Measurements from ENCODE around the gene PIEZO2.

PIEZO2 gene

DNA sequence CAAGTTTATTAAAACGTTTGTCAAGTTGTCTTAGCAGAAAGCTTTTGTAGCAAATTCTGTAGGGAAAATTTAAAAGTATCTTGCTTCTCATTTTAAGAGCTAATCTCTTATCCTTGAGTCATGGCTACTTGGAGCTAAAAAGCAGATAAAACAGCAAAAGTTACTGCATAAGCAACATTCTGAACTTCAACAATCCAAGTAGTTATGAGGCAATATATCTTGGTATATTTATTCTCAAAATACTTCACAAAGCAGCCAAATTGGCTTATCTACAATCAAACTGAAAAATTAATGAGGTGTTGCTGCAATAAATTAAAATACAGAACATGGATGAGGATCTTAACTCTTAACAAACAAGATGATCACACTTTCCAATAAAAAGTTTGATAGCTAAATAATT, 306.5 kb downstream of the PIEZO2 start:
- Histone ChIP-seq H3K9ac (ENCODE audit: low read length) (no peak overlapping the region), H3K18ac (ENCODE audit: low read length) (no peak overlapping the region), H2BK120ac (ENCODE audit: insufficient read depth, low read length, poor library complexity) (no peak overlapping the region), H3K79me2 (ENCODE audit: control insufficient read depth, insufficient read depth, low read length, poor library complexity) (no peaks in the 10 kb centered on the region), H3K14ac (ENCODE audit: low read length) (no peak overlapping the region), H3K27me3 (ENCODE audit: insufficient read depth, low read length) (no peaks in the 10 kb centered on the region), H3K4me2 (ENCODE audit: low read length) (no peak overlapping the region), H2AFZ (ENCODE audit: insufficient read depth, low read length, poor library complexity) (no peak overlapping the region), H4K91ac (ENCODE audit: low read depth, low read length) (no peak overlapping the region), H3K27ac (ENCODE audit: low read depth, low read length) (no peak overlapping the region), H3K4me3 (ENCODE audit: low read depth, low read length) (no peak overlapping the region), H3K36me3 (ENCODE audit: control insufficient read depth in 1 of 2, insufficient read depth in 2 of 2, low read length in 2 of 2) (peaks cover 0 to 2% of the 10 kb centered on the region in 2 experiments), H2BK5ac (ENCODE audit: low read depth, low read length, poor library complexity) (no peak overlapping the region), H3K4me1 (ENCODE audit: control insufficient read depth in 1 of 2, insufficient read depth in 2 of 2, low read length in 2 of 2) (no peaks in the 10 kb centered on the region), H3K9me3 (ENCODE audit: insufficient read depth, low read depth, low read length) (no peaks in the 10 kb centered on the region), H2AK5ac (ENCODE audit: low read length) (no peak overlapping the region), H3K79me1 (ENCODE audit: low read length) (no peaks in the 10 kb centered on the region), H4K12ac (ENCODE audit: low read depth, low read length) (no peak overlapping the region), H2BK12ac (ENCODE audit: low read length) (no peak overlapping the region), H3K23ac (ENCODE audit: low read length) (no peak overlapping the region), H3K4ac (ENCODE audit: low read depth, low read length) (no peak overlapping the region), H4K8ac (ENCODE audit: low read depth, low read length) (no peak overlapping the region)
- no peak for DNase-seq
- WGBS (ENCODE audit: extremely low coverage, insufficient coverage, insufficient read length): no CpG with 5 or more reads among the region's 1 CpG

- H3K9me3 ChIP-seq (ENCODE audit: insufficient read depth, low read depth, low read length): no peaks in the 10 kb centered on the region
- H3K14ac ChIP-seq (ENCODE audit: low read length): no peak overlapping the region
- no peak overlapping the region for H2BK12ac ChIP-seq (ENCODE audit: low read length)
- no peaks in the 10 kb centered on the region for H3K79me1 ChIP-seq (ENCODE audit: low read length)
- no peak overlapping the region for H3K4me3 ChIP-seq (ENCODE audit: low read depth, low read length)
- no peak overlapping the region for H3K9ac ChIP-seq (ENCODE audit: low read length)
- WGBS (ENCODE audit: extremely low coverage, insufficient coverage, insufficient read length): no CpG with 5 or more reads among the region's 4 CpGs
- H2AFZ ChIP-seq (ENCODE audit: insufficient read depth, low read length, poor library complexity): no peak overlapping the region
- no peak overlapping the region for H2BK120ac ChIP-seq (ENCODE audit: insufficient read depth, low read length, poor library complexity)
- no peaks in the 10 kb centered on the region for H3K27me3 ChIP-seq (ENCODE audit: insufficient read depth, low read length)
- no peak overlapping the region for H3K27ac ChIP-seq (ENCODE audit: low read depth, low read length)
- peaks cover 0 to 2% of the 10 kb centered on the region in 2 experiments for H3K36me3 ChIP-seq (ENCODE audit: control insufficient read depth in 1 of 2, insufficient read depth in 2 of 2, low read length in 2 of 2)
- H2AK5ac ChIP-seq (ENCODE audit: low read length): no peak overlapping the region
- no peaks in the 10 kb centered on the region for H3K79me2 ChIP-seq (ENCODE audit: control insufficient read depth, insufficient read depth, low read length, poor library complexity)
- no peak overlapping the region for H4K91ac ChIP-seq (ENCODE audit: low read depth, low read length)
- no peak for DNase-seq
- H3K4me2 ChIP-seq (ENCODE audit: low read length): no peak overlapping the region
- H2BK5ac ChIP-seq (ENCODE audit: low read depth, low read length, poor library complexity): no peak overlapping the region
- no peak overlapping the region for H3K18ac ChIP-seq (ENCODE audit: low read length)
- H4K12ac ChIP-seq (ENCODE audit: low read depth, low read length): no peak overlapping the region
- no peak overlapping the region for H3K23ac ChIP-seq (ENCODE audit: low read length)
- no peak overlapping the region for H4K8ac ChIP-seq (ENCODE audit: low read depth, low read length)
- no peak overlapping the region for H3K4ac ChIP-seq (ENCODE audit: low read depth, low read length)
- H3K4me1 ChIP-seq (ENCODE audit: control insufficient read depth in 1 of 2, insufficient read depth in 2 of 2, low read length in 2 of 2): no peaks in the 10 kb centered on the region
Observed at GRCh38 chr18:10842371-10842770, 307.0 kb downstream of the PIEZO2 start.

DNA sequence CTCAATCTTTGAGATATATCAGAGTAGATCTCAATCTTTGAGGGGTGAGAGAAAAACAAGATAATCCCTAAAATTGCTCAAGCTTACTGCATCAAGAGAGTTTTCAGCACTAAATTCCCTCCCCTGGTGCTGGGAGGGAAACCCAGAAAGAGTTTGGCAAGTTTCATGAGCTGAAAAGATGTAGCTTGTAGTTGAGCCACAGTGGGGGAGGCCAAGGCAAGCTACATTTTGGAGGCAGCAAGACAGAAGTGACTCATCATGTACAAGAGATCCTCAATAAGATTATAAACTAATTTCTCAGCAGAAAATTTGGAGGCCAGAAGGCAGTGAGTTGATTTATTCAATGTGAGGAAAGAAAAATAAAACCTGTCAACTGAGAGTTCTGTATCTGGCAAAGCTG, 308.2 kb downstream of the PIEZO2 start:
- no peak for DNase-seq
- Histone ChIP-seq H3K36me3 (ENCODE audit: control insufficient read depth in 1 of 2, insufficient read depth in 2 of 2, low read length in 2 of 2) (no peaks in the 10 kb centered on the region), H2BK5ac (ENCODE audit: low read depth, low read length, poor library complexity) (no peak overlapping the region), H3K4me3 (ENCODE audit: low read depth, low read length) (no peak overlapping the region), H3K9me3 (ENCODE audit: insufficient read depth, low read depth, low read length) (no peaks in the 10 kb centered on the region), H3K14ac (ENCODE audit: low read length) (no peak overlapping the region), H4K8ac (ENCODE audit: low read depth, low read length) (no peak overlapping the region), H2BK12ac (ENCODE audit: low read length) (no peak overlapping the region), H3K79me2 (ENCODE audit: control insufficient read depth, insufficient read depth, low read length, poor library complexity) (no peaks in the 10 kb centered on the region), H4K12ac (ENCODE audit: low read depth, low read length) (no peak overlapping the region), H2AK5ac (ENCODE audit: low read length) (no peak overlapping the region), H3K9ac (ENCODE audit: low read length) (no peak overlapping the region), H3K79me1 (ENCODE audit: low read length) (no peaks in the 10 kb centered on the region), H3K4ac (ENCODE audit: low read depth, low read length) (no peak overlapping the region), H2AFZ (ENCODE audit: insufficient read depth, low read length, poor library complexity) (no peak overlapping the region), H3K4me2 (ENCODE audit: low read length) (no peak overlapping the region), H4K91ac (ENCODE audit: low read depth, low read length) (no peak overlapping the region), H3K27me3 (ENCODE audit: insufficient read depth, low read length) (no peaks in the 10 kb centered on the region), H3K18ac (ENCODE audit: low read length) (no peak overlapping the region), H3K4me1 (ENCODE audit: control insufficient read depth in 1 of 2, insufficient read depth in 2 of 2, low read length in 2 of 2) (no peaks in the 10 kb centered on the region), H3K27ac (ENCODE audit: low read depth, low read length) (no peak overlapping the region), H3K23ac (ENCODE audit: low read length) (no peak overlapping the region), H2BK120ac (ENCODE audit: insufficient read depth, low read length, poor library complexity) (no peak overlapping the region)

GRCh38 chr18:10840743-10841142, 308.6 kb downstream of the PIEZO2 start:
- no peaks in the 10 kb centered on the region for H3K79me1 ChIP-seq (ENCODE audit: low read length)
- no peak for DNase-seq
- no peaks in the 10 kb centered on the region for H3K79me2 ChIP-seq (ENCODE audit: control insufficient read depth, insufficient read depth, low read length, poor library complexity)
- no peaks in the 10 kb centered on the region for H3K27me3 ChIP-seq (ENCODE audit: insufficient read depth, low read length)
- H3K14ac ChIP-seq (ENCODE audit: low read length): no peak overlapping the region
- H3K9ac ChIP-seq (ENCODE audit: low read length): no peak overlapping the region
- H3K4me2 ChIP-seq (ENCODE audit: low read length): no peak overlapping the region
- H3K18ac ChIP-seq (ENCODE audit: low read length): no peak overlapping the region
- H3K4ac ChIP-seq (ENCODE audit: low read depth, low read length): no peak overlapping the region
- no peak overlapping the region for H2BK120ac ChIP-seq (ENCODE audit: insufficient read depth, low read length, poor library complexity)
- no peak overlapping the region for H4K91ac ChIP-seq (ENCODE audit: low read depth, low read length)
- no peak overlapping the region for H4K12ac ChIP-seq (ENCODE audit: low read depth, low read length)
- no peaks in the 10 kb centered on the region for H3K9me3 ChIP-seq (ENCODE audit: insufficient read depth, low read depth, low read length)
- no peak overlapping the region for H2AFZ ChIP-seq (ENCODE audit: insufficient read depth, low read length, poor library complexity)
- H4K8ac ChIP-seq (ENCODE audit: low read depth, low read length): no peak overlapping the region
- WGBS (ENCODE audit: extremely low coverage, insufficient coverage, insufficient read length): no CpG with 5 or more reads among the region's 2 CpGs
- H3K23ac ChIP-seq (ENCODE audit: low read length): no peak overlapping the region
- no peak overlapping the region for H2BK12ac ChIP-seq (ENCODE audit: low read length)
- H3K36me3 ChIP-seq (ENCODE audit: control insufficient read depth in 1 of 2, insufficient read depth in 2 of 2, low read length in 2 of 2): no peaks in the 10 kb centered on the region
- H3K27ac ChIP-seq (ENCODE audit: low read depth, low read length): no peak overlapping the region
- H2AK5ac ChIP-seq (ENCODE audit: low read length): no peak overlapping the region
- H3K4me1 ChIP-seq (ENCODE audit: control insufficient read depth in 1 of 2, insufficient read depth in 2 of 2, low read length in 2 of 2): no peaks in the 10 kb centered on the region
- no peak overlapping the region for H2BK5ac ChIP-seq (ENCODE audit: low read depth, low read length, poor library complexity)
- no peak overlapping the region for H3K4me3 ChIP-seq (ENCODE audit: low read depth, low read length)
